HUES64 (cell line): ENCODE results near the gene TEX52.
A peak's percentile ranks its signal among the peaks of the same experiment; 100 is the strongest.

Experiments used
- H3K27ac ChIP-seq: 2 replicates; pipeline ENCODE4 v1.7.0; 2013; ENCODE audit warnings: low read depth, low read length, inconsistent platforms
- H3K27me3 ChIP-seq: 2 replicates; pipeline ENCODE4 v1.6.1; 2013; ENCODE audit warnings: mild to moderate bottlenecking, low read length; ENCODE audit not compliant: insufficient read depth
- H3K36me3 ChIP-seq: 2 replicates; pipeline ENCODE4 v1.6.1; 2013; ENCODE audit warnings: mild to moderate bottlenecking, low read length; ENCODE audit not compliant: insufficient read depth
- H3K4me1 ChIP-seq: 2 replicates; pipeline ENCODE4 v1.6.1; 2013; ENCODE audit warnings: mild to moderate bottlenecking, low read length, moderate library complexity; ENCODE audit not compliant: insufficient read depth
- H3K4me3 ChIP-seq: 2 replicates; pipeline ENCODE4 v1.5.1; 2013; ENCODE audit warnings: mild to moderate bottlenecking, low read length, moderate library complexity
- H3K9ac ChIP-seq: 2 replicates; pipeline ENCODE4 v1.6.1; 2013; ENCODE audit warnings: mild to moderate bottlenecking, low read depth, low read length
- H3K9me3 ChIP-seq: 2 replicates; pipeline ENCODE4 v1.6.1; 2013; ENCODE audit warnings: low read depth, low read length; ENCODE audit not compliant: insufficient read depth
- WGBS: fragments of 150-250, 120-280 bp; methylation state at CpG from one replicate; pipeline ENCODE4 v1.1.7; 2013; ENCODE audit warnings: missing lambda C conversion rate; 5-methylcytosine and 5-hydroxymethylcytosine counted together

Gene TEX52

GRCh38 chr12:2811801-2812200, 45.0 kb downstream of the TEX52 start:
- WGBS = 100% methylated on average over 2 of the region's 5 CpGs
- Histone ChIP-seq H3K9me3 (no peaks in the 10 kb centered on the region), H3K9ac (no peak overlapping the region), H3K27ac (no peak overlapping the region), H3K4me3 (peak overlapping the region; percentile 94; the same call in 1 of the 2 replicates), H3K36me3 (no peaks in the 10 kb centered on the region), H3K4me1 (peaks cover 7% of the 10 kb centered on the region), H3K27me3 (no peaks in the 10 kb centered on the region)

GRCh38 chr12:2806700-2807099, 50.1 kb downstream of the TEX52 start:
- Histone ChIP-seq H3K4me3 (no peak overlapping the region), H3K27ac (no peak overlapping the region), H3K4me1 (peaks cover 2% of the 10 kb centered on the region; the same call in 1 of the 2 replicates), H3K27me3 (no peaks in the 10 kb centered on the region), H3K36me3 (peaks cover 45% of the 10 kb centered on the region), H3K9me3 (no peaks in the 10 kb centered on the region), H3K9ac (no peak overlapping the region)
- WGBS = 96% methylated on average over 6 of the region's 6 CpGs

- 89% methylated on average over 2 of the region's 2 CpGs for WGBS
- Histone ChIP-seq H3K4me3 (no peak overlapping the region), H3K9ac (no peak overlapping the region), H3K9me3 (no peaks in the 10 kb centered on the region), H3K36me3 (peaks cover 60% of the 10 kb centered on the region), H3K27ac (no peak overlapping the region), H3K27me3 (no peaks in the 10 kb centered on the region), H3K4me1 (no peaks in the 10 kb centered on the region)
Observed at GRCh38 chr12:2805143-2805520, 51.7 kb downstream of the TEX52 start.

GRCh38 chr12:2804393-2805142, 52.3 kb downstream of the TEX52 start:
- H3K27me3 ChIP-seq = no peaks in the 10 kb centered on the region

GRCh38 chr12:2803635-2804392, 53.0 kb downstream of the TEX52 start:
- peaks cover 74% of the 10 kb centered on the region for H3K36me3 ChIP-seq

More at GRCh38 chr12:2804393-2805142, 52.3 kb downstream of the TEX52 start:
- H3K4me1 ChIP-seq = no peaks in the 10 kb centered on the region
- no peaks in the 10 kb centered on the region for H3K9me3 ChIP-seq
- H3K27ac ChIP-seq = no peak overlapping the region
- H3K9ac ChIP-seq = no peak overlapping the region
- 82% methylated on average over 5 of the region's 5 CpGs for WGBS
- no peak overlapping the region for H3K4me3 ChIP-seq
- peaks cover 66% of the 10 kb centered on the region for H3K36me3 ChIP-seq

GRCh38 chr12:2801044-2801783, 55.6 kb downstream of the TEX52 start:
- 95% methylated on average over 15 of the region's 16 CpGs for WGBS
- Histone ChIP-seq H3K4me1 (no peaks in the 10 kb centered on the region), H3K4me3 (no peak overlapping the region), H3K27ac (no peak overlapping the region), H3K36me3 (peaks cover 99% of the 10 kb centered on the region), H3K27me3 (no peaks in the 10 kb centered on the region), H3K9me3 (no peaks in the 10 kb centered on the region), H3K9ac (no peak overlapping the region)

More at GRCh38 chr12:2803635-2804392, 53.0 kb downstream of the TEX52 start:
- 90% methylated on average over 7 of the region's 7 CpGs for WGBS
- Histone ChIP-seq H3K27me3 (no peaks in the 10 kb centered on the region), H3K27ac (no peak overlapping the region), H3K4me1 (no peaks in the 10 kb centered on the region), H3K4me3 (no peak overlapping the region), H3K9me3 (no peaks in the 10 kb centered on the region), H3K9ac (no peak overlapping the region)

GRCh38 chr12:2800046-2800570, 56.7 kb downstream of the TEX52 start:
- no peak overlapping the region for H3K9ac ChIP-seq
- H3K4me1 ChIP-seq = no peaks in the 10 kb centered on the region
- no peaks in the 10 kb centered on the region for H3K9me3 ChIP-seq
- WGBS = 96% methylated on average over 3 of the region's 3 CpGs
- H3K27ac ChIP-seq = no peak overlapping the region
- no peaks in the 10 kb centered on the region for H3K27me3 ChIP-seq
- H3K36me3 ChIP-seq = peaks cover 87% of the 10 kb centered on the region
- H3K4me3 ChIP-seq = no peak overlapping the region
